ENCODE results near the gene TUBGCP3.
A peak's percentile ranks its signal among the peaks of the same experiment; 100 is the strongest.

Gene TUBGCP3

GRCh38 chr13:112587212-112587763 is 665 bp downstream of the TUBGCP3 start:
- Histone ChIP-seq H3K4me2 (ENCODE audit: low read length) (peak overlapping the region; percentile 84), H3K9ac (ENCODE audit: low read length) (peak overlapping the region; percentile 99), H3K36me3 (ENCODE audit: control insufficient read depth, insufficient read depth, low read length) (no peaks in the 10 kb centered on the region), H2BK120ac (ENCODE audit: low read depth, low read length) (no peak overlapping the region), H3K23ac (ENCODE audit: low read length) (peak overlapping the region; percentile 99), H3K79me1 (ENCODE audit: low read length) (peaks cover 11% of the 10 kb centered on the region), H2BK5ac (ENCODE audit: low read length) (peak overlapping the region; percentile 62), H4K8ac (ENCODE audit: low read depth, low read length) (no peak overlapping the region), H2AK5ac (ENCODE audit: low read length) (no peak overlapping the region), H3K27me3 (ENCODE audit: insufficient read depth, low read length, poor library complexity) (no peaks in the 10 kb centered on the region), H2BK15ac (replicated peaks; ENCODE audit: low read depth) (no peak overlapping the region), H3K4me1 (ENCODE audit: control insufficient read depth, low read depth, low read length) (peaks cover 3% of the 10 kb centered on the region), H3K4ac (ENCODE audit: low read depth, low read length) (peak overlapping the region; percentile 56), H3K4me3 (ENCODE audit: low read length) (peak overlapping the region; percentile 95), H4K5ac (ENCODE audit: low read length) (no peak overlapping the region), H3K79me2 (ENCODE audit: control insufficient read depth, insufficient read depth, low read length) (peaks cover 28% of the 10 kb centered on the region), H3K56ac (ENCODE audit: low read length) (peak overlapping the region; percentile 99), H3K18ac (ENCODE audit: low read length) (peak overlapping the region; percentile 78), H3K27ac (ENCODE audit: low read depth, low read length) (peak overlapping the region; percentile 97)
- WGBS (ENCODE audit: extremely low coverage, insufficient coverage, low lambda C conversion rate) = no CpG with 5 or more reads among the region's 42 CpGs
- peak; percentile 81 for DNase-seq

DNA sequence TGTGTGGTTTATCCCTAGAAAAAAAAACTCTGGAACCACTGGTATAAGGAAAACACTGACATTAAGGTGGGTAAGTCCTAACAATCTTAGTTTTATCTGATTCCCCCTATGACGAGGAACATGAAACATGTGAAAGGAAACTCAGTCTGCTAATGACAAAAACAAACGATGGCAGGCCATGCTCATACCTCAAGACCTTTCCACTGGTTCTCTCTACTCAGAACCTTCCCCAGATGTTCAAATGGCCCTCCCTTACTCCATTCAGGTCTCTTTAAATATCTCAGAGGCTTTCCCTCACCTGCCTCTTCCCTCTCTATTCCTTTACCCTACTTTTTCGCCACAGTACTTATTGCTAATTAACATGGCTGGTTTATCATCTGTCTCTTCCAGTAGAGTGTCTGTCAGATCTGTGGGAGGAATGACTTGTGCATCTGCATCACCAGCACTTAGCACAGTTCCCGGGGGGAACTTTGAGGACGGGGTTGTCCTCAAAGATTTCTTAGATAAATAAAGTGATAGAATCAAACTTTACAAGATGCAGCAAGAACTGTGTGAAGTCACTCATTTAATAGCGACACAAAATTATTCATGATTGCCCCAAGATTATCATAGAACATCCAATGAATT is 1.5 kb downstream of the TUBGCP3 start:
- H2BK15ac ChIP-seq (replicated peaks; ENCODE audit: low read depth) = no peak overlapping the region
- H3K4me3 ChIP-seq (ENCODE audit: low read length) = no peak overlapping the region
- H3K79me2 ChIP-seq (ENCODE audit: control insufficient read depth, insufficient read depth, low read length) = peaks cover 35% of the 10 kb centered on the region
- H2BK5ac ChIP-seq (ENCODE audit: low read length) = no peak overlapping the region
- no peak for DNase-seq
- no peak overlapping the region for H3K27ac ChIP-seq (ENCODE audit: low read depth, low read length)
- WGBS (ENCODE audit: extremely low coverage, insufficient coverage, low lambda C conversion rate) = no CpG with 5 or more reads among the region's 6 CpGs
- no peak overlapping the region for H3K4ac ChIP-seq (ENCODE audit: low read depth, low read length)
- H3K9ac ChIP-seq (ENCODE audit: low read length) = no peak overlapping the region
- no peak overlapping the region for H2AK5ac ChIP-seq (ENCODE audit: low read length)
- no peak overlapping the region for H3K18ac ChIP-seq (ENCODE audit: low read length)
- no peak overlapping the region for H2BK120ac ChIP-seq (ENCODE audit: low read depth, low read length)
- no peak overlapping the region for H3K56ac ChIP-seq (ENCODE audit: low read length)
- no peak overlapping the region for H4K5ac ChIP-seq (ENCODE audit: low read length)
- peaks cover 12% of the 10 kb centered on the region for H3K79me1 ChIP-seq (ENCODE audit: low read length)
- H3K36me3 ChIP-seq (ENCODE audit: control insufficient read depth, insufficient read depth, low read length) = no peaks in the 10 kb centered on the region
- H3K4me1 ChIP-seq (ENCODE audit: control insufficient read depth, low read depth, low read length) = peaks cover 3% of the 10 kb centered on the region
- H3K23ac ChIP-seq (ENCODE audit: low read length) = no peak overlapping the region
- no peaks in the 10 kb centered on the region for H3K27me3 ChIP-seq (ENCODE audit: insufficient read depth, low read length, poor library complexity)
- no peak overlapping the region for H3K4me2 ChIP-seq (ENCODE audit: low read length)
- no peak overlapping the region for H4K8ac ChIP-seq (ENCODE audit: low read depth, low read length)

GRCh38 chr13:112583592-112584277 is 4.2 kb downstream of the TUBGCP3 start:
- Histone ChIP-seq H3K27ac (ENCODE audit: low read depth, low read length) (no peak overlapping the region), H3K4me1 (ENCODE audit: control insufficient read depth, low read depth, low read length) (peaks cover 3% of the 10 kb centered on the region), H2BK5ac (ENCODE audit: low read length) (no peak overlapping the region), H3K36me3 (ENCODE audit: control insufficient read depth, insufficient read depth, low read length) (no peaks in the 10 kb centered on the region), H4K8ac (ENCODE audit: low read depth, low read length) (no peak overlapping the region), H3K27me3 (ENCODE audit: insufficient read depth, low read length, poor library complexity) (no peaks in the 10 kb centered on the region), H3K79me1 (ENCODE audit: low read length) (peaks cover 21% of the 10 kb centered on the region), H2AK5ac (ENCODE audit: low read length) (no peak overlapping the region), H3K79me2 (ENCODE audit: control insufficient read depth, insufficient read depth, low read length) (peaks cover 51% of the 10 kb centered on the region), H3K4ac (ENCODE audit: low read depth, low read length) (no peak overlapping the region), H2BK120ac (ENCODE audit: low read depth, low read length) (no peak overlapping the region), H3K4me2 (ENCODE audit: low read length) (no peak overlapping the region), H3K18ac (ENCODE audit: low read length) (no peak overlapping the region), H3K9ac (ENCODE audit: low read length) (no peak overlapping the region), H3K23ac (ENCODE audit: low read length) (no peak overlapping the region), H3K4me3 (ENCODE audit: low read length) (no peak overlapping the region), H3K56ac (ENCODE audit: low read length) (no peak overlapping the region), H2BK15ac (replicated peaks; ENCODE audit: low read depth) (no peak overlapping the region), H4K5ac (ENCODE audit: low read length) (no peak overlapping the region)
- DNase-seq = no peak
- no CpG with 5 or more reads among the region's 11 CpGs for WGBS (ENCODE audit: extremely low coverage, insufficient coverage, low lambda C conversion rate)

DNA sequence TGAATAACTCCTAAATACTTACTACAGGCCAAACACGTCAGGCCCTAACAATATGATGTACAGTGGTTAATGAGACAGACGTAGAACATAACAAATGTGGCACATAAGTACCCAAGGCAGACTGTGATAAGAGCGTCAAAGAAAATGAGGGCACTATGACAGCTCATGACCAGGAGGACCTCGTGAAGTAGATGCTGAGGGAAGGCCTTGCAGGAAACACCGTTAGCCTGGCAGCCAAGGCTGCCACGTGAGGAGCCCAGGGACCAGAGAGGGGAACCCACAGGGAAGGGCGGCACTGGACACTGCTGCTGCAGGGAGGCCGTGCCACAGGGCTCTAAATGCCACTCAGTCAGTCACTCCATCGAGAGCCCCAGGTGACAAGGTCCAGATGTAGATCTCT is 5.7 kb downstream of the TUBGCP3 start:
- Histone ChIP-seq H4K8ac (ENCODE audit: low read depth, low read length) (no peak overlapping the region), H3K27me3 (ENCODE audit: insufficient read depth, low read length, poor library complexity) (no peaks in the 10 kb centered on the region), H4K5ac (ENCODE audit: low read length) (no peak overlapping the region), H3K9ac (ENCODE audit: low read length) (no peak overlapping the region), H3K4me1 (ENCODE audit: control insufficient read depth, low read depth, low read length) (peaks cover 3% of the 10 kb centered on the region), H3K36me3 (ENCODE audit: control insufficient read depth, insufficient read depth, low read length) (no peaks in the 10 kb centered on the region), H3K23ac (ENCODE audit: low read length) (no peak overlapping the region), H2BK15ac (replicated peaks; ENCODE audit: low read depth) (no peak overlapping the region), H3K79me2 (ENCODE audit: control insufficient read depth, insufficient read depth, low read length) (peaks cover 55% of the 10 kb centered on the region), H2AK5ac (ENCODE audit: low read length) (no peak overlapping the region), H3K27ac (ENCODE audit: low read depth, low read length) (no peak overlapping the region), H3K18ac (ENCODE audit: low read length) (no peak overlapping the region), H3K56ac (ENCODE audit: low read length) (no peak overlapping the region), H3K4me2 (ENCODE audit: low read length) (no peak overlapping the region), H2BK120ac (ENCODE audit: low read depth, low read length) (no peak overlapping the region), H3K4ac (ENCODE audit: low read depth, low read length) (no peak overlapping the region), H3K79me1 (ENCODE audit: low read length) (peaks cover 21% of the 10 kb centered on the region), H3K4me3 (ENCODE audit: low read length) (no peak overlapping the region), H2BK5ac (ENCODE audit: low read length) (no peak overlapping the region)
- WGBS (ENCODE audit: extremely low coverage, insufficient coverage, low lambda C conversion rate) = no CpG with 5 or more reads among the region's 9 CpGs
- no peak for DNase-seq

DNA sequence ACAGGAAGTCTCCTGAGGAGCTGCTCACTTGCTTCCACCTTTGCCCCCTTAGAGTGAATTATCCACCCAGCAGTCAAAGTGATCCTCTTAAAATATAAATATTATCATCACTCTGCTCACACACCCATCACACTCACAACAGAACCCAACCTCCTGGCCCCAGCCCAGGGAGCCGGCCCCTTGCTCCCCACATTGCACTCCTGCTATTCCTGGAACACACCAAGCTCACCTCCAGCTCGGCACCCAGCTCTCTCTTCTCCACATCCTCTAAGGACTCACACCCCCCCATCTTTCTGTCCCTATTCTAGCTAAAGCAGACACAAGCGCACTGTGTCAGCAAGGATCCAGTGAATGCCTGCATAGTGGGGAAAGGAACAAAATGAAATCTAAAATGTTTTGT is 7.0 kb downstream of the TUBGCP3 start:
- no CpG with 5 or more reads among the region's 3 CpGs for WGBS (ENCODE audit: extremely low coverage, insufficient coverage, low lambda C conversion rate)
- no peak overlapping the region for H4K5ac ChIP-seq (ENCODE audit: low read length)
- H3K27me3 ChIP-seq (ENCODE audit: insufficient read depth, low read length, poor library complexity) = no peaks in the 10 kb centered on the region
- H2AK5ac ChIP-seq (ENCODE audit: low read length) = no peak overlapping the region
- no peak overlapping the region for H3K4ac ChIP-seq (ENCODE audit: low read depth, low read length)
- no peak overlapping the region for H2BK15ac ChIP-seq (replicated peaks; ENCODE audit: low read depth)
- no peak overlapping the region for H3K18ac ChIP-seq (ENCODE audit: low read length)
- no peaks in the 10 kb centered on the region for H3K4me1 ChIP-seq (ENCODE audit: control insufficient read depth, low read depth, low read length)
- H2BK5ac ChIP-seq (ENCODE audit: low read length) = no peak overlapping the region
- no peaks in the 10 kb centered on the region for H3K36me3 ChIP-seq (ENCODE audit: control insufficient read depth, insufficient read depth, low read length)
- no peak overlapping the region for H3K27ac ChIP-seq (ENCODE audit: low read depth, low read length)
- peaks cover 21% of the 10 kb centered on the region for H3K79me1 ChIP-seq (ENCODE audit: low read length)
- no peak overlapping the region for H3K9ac ChIP-seq (ENCODE audit: low read length)
- H3K4me3 ChIP-seq (ENCODE audit: low read length) = no peak overlapping the region
- peaks cover 52% of the 10 kb centered on the region for H3K79me2 ChIP-seq (ENCODE audit: control insufficient read depth, insufficient read depth, low read length)
- no peak for DNase-seq
- H4K8ac ChIP-seq (ENCODE audit: low read depth, low read length) = no peak overlapping the region
- H3K23ac ChIP-seq (ENCODE audit: low read length) = no peak overlapping the region
- H3K4me2 ChIP-seq (ENCODE audit: low read length) = no peak overlapping the region
- no peak overlapping the region for H2BK120ac ChIP-seq (ENCODE audit: low read depth, low read length)
- H3K56ac ChIP-seq (ENCODE audit: low read length) = no peak overlapping the region

Measured in mesendoderm (in vitro differentiated cells).